Cardiac fibroblast (primary cell): ENCODE data around the gene UBA6.

Experiments used
- DNase-seq, 2 donors: peaks; one replicate each; pipeline versions ENCODE4 v3.0.0 to v3.0.0-alpha.2; 2010; ENCODE audit warnings: low read depth in 2 of 2
- H3K4me3 ChIP-seq, 2 donors: replicated peaks in 1 of 2; 1 replicate in 1 of 2; 2 replicates in 1 of 2; pipeline ENCODE4 v1.5.1; 2011; ENCODE audit warnings: low read depth in 2 of 2, low read length in 2 of 2, mild to moderate bottlenecking in 2 of 2, moderate library complexity in 1 of 2
- CTCF ChIP-seq: IDR thresholded peaks from one replicate; pipeline ENCODE4 v1.5.1; 2011; ENCODE audit warnings: low read depth, mild to moderate bottlenecking, low read length, inconsistent platforms

Gene UBA6

GRCh38 chr4:67593741-67594175 lies 107.2 kb downstream of the UBA6 start:
- no peak overlapping the region for H3K4me3 ChIP-seq
- DNase-seq: peak; percentile 56 to 86
- no peak for TF ChIP-seq CTCF

GRCh38 chr4:67587156-67587555 lies 113.8 kb downstream of the UBA6 start:
- no peak for DNase-seq
- H3K4me3 ChIP-seq: no peak overlapping the region
- TF ChIP-seq CTCF: no peak

GRCh38 chr4:67584496-67584895 lies 116.5 kb downstream of the UBA6 start:
- no peak overlapping the region for H3K4me3 ChIP-seq
- DNase-seq: no peak
- no peak for TF ChIP-seq CTCF

- H3K4me3 ChIP-seq: no peak overlapping the region
- no peak for DNase-seq
- no peak for TF ChIP-seq CTCF
Observed at GRCh38 chr4:67581913-67582312, 119.0 kb downstream of the UBA6 start.

- DNase-seq: no peak
- H3K4me3 ChIP-seq: no peak overlapping the region
- no peak for TF ChIP-seq CTCF
Observed at GRCh38 chr4:67581208-67581857, 119.6 kb downstream of the UBA6 start.

- no peak overlapping the region for H3K4me3 ChIP-seq
- DNase-seq: no peak
- no peak for TF ChIP-seq CTCF
Observed at GRCh38 chr4:67580577-67580976, 120.4 kb downstream of the UBA6 start.

- H3K4me3 ChIP-seq: no peak overlapping the region
- TF ChIP-seq CTCF: no peak
- DNase-seq: no peak
Observed at GRCh38 chr4:67576538-67576937, 124.4 kb downstream of the UBA6 start.
